ENCODE data around the gene CACNA1D.

- no peak for TF ChIP-seq POLR2AphosphoS5 (IDR thresholded peaks at IDR 0.05; ENCODE audit: borderline replicate concordance, low read depth, low read length)
- no peak for TF ChIP-seq FOXP2 (optimal IDR thresholded peaks at IDR 0.05; ENCODE audit: control extremely low read depth, extremely low read length, insufficient read depth)
Measured at GRCh38 chr3:53809764-53810400, 315.5 kb downstream of the CACNA1D start.
